Esophagus mucosa (tissue), 1 donor: Measurements from ENCODE around the gene PSME2. TPM values are rescaled to one million over a fixed set of nuclear protein-coding genes. Genes with fewer than 3 reads are reported as not detected.
"Not testable (repeated sequence)": the region's sequence is repeated elsewhere in the genome, so short reads cannot be mapped to it uniquely, and the experiment has no call there.

Experiments
- ATAC-seq: fragments of 200-7000 bp; cut with Tn5 transposase; one replicate; pipeline ENCODE4 v1.9.1; 2020
- total RNA-seq: library from RNA; stranded (reverse); gene quantifications from one replicate; pipeline ENCODE4 v1.2.4, GENCODE V29; 2023
- donor health status: DM: yes; HTN: yes; CAD: no.

PSME2 gene
- total RNA-seq, 1 donor from 2014 or later: 116 TPM

- ATAC-seq: no peak
Observed at GRCh38 chr14:24113379-24113800, 33.0 kb downstream of the PSME2 start.

GRCh38 chr14:24110523-24110922, 35.9 kb downstream of the PSME2 start:
- no peak for ATAC-seq

GRCh38 chr14:24110060-24110459, 36.4 kb downstream of the PSME2 start:
- ATAC-seq: no peak

- no peak for ATAC-seq
Observed at GRCh38 chr14:24108336-24108874, 38.0 kb downstream of the PSME2 start.

- ATAC-seq: no peak
Observed at GRCh38 chr14:24106672-24107271, 39.6 kb downstream of the PSME2 start.

- ATAC-seq: not testable (repeated sequence)
Observed at GRCh38 chr14:24105609-24106239, 40.7 kb downstream of the PSME2 start.

GRCh38 chr14:24103451-24103850, 43.0 kb downstream of the PSME2 start:
- peak; percentile 19 for ATAC-seq

GRCh38 chr14:24102357-24103048, 43.9 kb downstream of the PSME2 start:
- ATAC-seq: no peak

- ATAC-seq: no peak
Observed at GRCh38 chr14:24100982-24101494, 45.4 kb downstream of the PSME2 start.

GRCh38 chr14:24100197-24100981, 46.0 kb downstream of the PSME2 start:
- ATAC-seq: no peak

- no peak for ATAC-seq
Observed at GRCh38 chr14:24098927-24099813, 47.2 kb downstream of the PSME2 start.

GRCh38 chr14:24098229-24098926, 48.0 kb downstream of the PSME2 start:
- no peak for ATAC-seq

- no peak for ATAC-seq
Observed at GRCh38 chr14:24096545-24097181, 49.7 kb downstream of the PSME2 start.

- no peak for ATAC-seq
Observed at GRCh38 chr14:24095271-24096068, 50.9 kb downstream of the PSME2 start.

GRCh38 chr14:24094841-24095270, 51.6 kb downstream of the PSME2 start:
- ATAC-seq: no peak

- peak; percentile 94 for ATAC-seq
Observed at GRCh38 chr14:24093901-24094840, 52.2 kb downstream of the PSME2 start, which contains the start of gene PCK2. PCK2 (plus strand) TSS chr14:24094311; CDS start chr14:24094406, 95 bp downstream.
